HG03342 (cell line): ENCODE data around the gene RUNX1.

ENCODE experiments used
- ATAC-seq: cut with Tn5 transposase; IDR thresholded peaks from one replicate; pipeline ENCODE4 v1.9.1; 2021; ENCODE audit warnings: mild to moderate bottlenecking, moderate library complexity; ENCODE audit not compliant: unreplicated experiment

Gene RUNX1

GRCh38 chr21:34797921-34798535 is 251.1 kb downstream of the RUNX1 start:
- no peak for ATAC-seq

GRCh38 chr21:34797201-34797525 is 251.9 kb downstream of the RUNX1 start:
- ATAC-seq, result no peak

- ATAC-seq, result no peak
These were observed 252.4 kb downstream of the RUNX1 start for GRCh38 chr21:34796518-34797200.

GRCh38 chr21:34795548-34796180 is 253.4 kb downstream of the RUNX1 start:
- no peak for ATAC-seq

GRCh38 chr21:34795175-34795547 is 253.9 kb downstream of the RUNX1 start:
- ATAC-seq, result no peak

- no peak for ATAC-seq
These were observed 254.4 kb downstream of the RUNX1 start for GRCh38 chr21:34794686-34795085.

- ATAC-seq, result no peak
These were observed 255.6 kb downstream of the RUNX1 start for GRCh38 chr21:34793471-34793870.

GRCh38 chr21:34792504-34793089 is 256.5 kb downstream of the RUNX1 start:
- ATAC-seq, result no peak

GRCh38 chr21:34791776-34792503 is 257.2 kb downstream of the RUNX1 start:
- no peak for ATAC-seq

GRCh38 chr21:34790834-34791233 is 258.3 kb downstream of the RUNX1 start:
- ATAC-seq, result no peak

GRCh38 chr21:34790341-34790740 is 258.8 kb downstream of the RUNX1 start:
- ATAC-seq, result no peak

GRCh38 chr21:34788879-34789278 is 260.2 kb downstream of the RUNX1 start:
- no peak for ATAC-seq

GRCh38 chr21:34783815-34784214 is 265.3 kb downstream of the RUNX1 start:
- ATAC-seq, result no peak

GRCh38 chr21:34782506-34783360 is 266.4 kb downstream of the RUNX1 start:
- ATAC-seq, result no peak

GRCh38 chr21:34781526-34781925 is 267.6 kb downstream of the RUNX1 start:
- no peak for ATAC-seq

GRCh38 chr21:34779860-34780259 is 269.2 kb downstream of the RUNX1 start:
- no peak for ATAC-seq

GRCh38 chr21:34775793-34776192 is 273.3 kb downstream of the RUNX1 start:
- ATAC-seq, result no peak

GRCh38 chr21:34774750-34775149 is 274.4 kb downstream of the RUNX1 start:
- ATAC-seq, result no peak

- ATAC-seq, result no peak
These were observed 277.5 kb downstream of the RUNX1 start for GRCh38 chr21:34771512-34772028.

- ATAC-seq, result no peak
These were observed 278.5 kb downstream of the RUNX1 start for GRCh38 chr21:34770576-34770975.
